ENCODE results near the gene PIK3R5.

Gene PIK3R5

GRCh38 chr17:8914554-8914953, 51.0 kb downstream of the PIK3R5 start:
- no peaks in the 10 kb centered on the region for H3K4me1 ChIP-seq (ENCODE audit: control insufficient read depth, low read length)
- H3K4me2 ChIP-seq (ENCODE audit: low read length) = no peak overlapping the region
- H3K79me2 ChIP-seq (ENCODE audit: control insufficient read depth, low read length) = no peaks in the 10 kb centered on the region
- H3K36me3 ChIP-seq (ENCODE audit: control insufficient read depth, low read length) = no peaks in the 10 kb centered on the region
- no peaks in the 10 kb centered on the region for H4K20me1 ChIP-seq (ENCODE audit: control insufficient read depth, insufficient read depth, low read depth, low read length)
- peaks cover 7% of the 10 kb centered on the region for H3K27me3 ChIP-seq (ENCODE audit: control insufficient read depth, low read length)
- no peaks in the 10 kb centered on the region for H3K9me3 ChIP-seq (ENCODE audit: control insufficient read depth, insufficient read depth, low read length)
- TF ChIP-seq EZH2phosphoT487 (IDR thresholded peaks at IDR 0.05; ENCODE audit: borderline replicate concordance, low read length) = no peak
- TF ChIP-seq, protein P1, sequence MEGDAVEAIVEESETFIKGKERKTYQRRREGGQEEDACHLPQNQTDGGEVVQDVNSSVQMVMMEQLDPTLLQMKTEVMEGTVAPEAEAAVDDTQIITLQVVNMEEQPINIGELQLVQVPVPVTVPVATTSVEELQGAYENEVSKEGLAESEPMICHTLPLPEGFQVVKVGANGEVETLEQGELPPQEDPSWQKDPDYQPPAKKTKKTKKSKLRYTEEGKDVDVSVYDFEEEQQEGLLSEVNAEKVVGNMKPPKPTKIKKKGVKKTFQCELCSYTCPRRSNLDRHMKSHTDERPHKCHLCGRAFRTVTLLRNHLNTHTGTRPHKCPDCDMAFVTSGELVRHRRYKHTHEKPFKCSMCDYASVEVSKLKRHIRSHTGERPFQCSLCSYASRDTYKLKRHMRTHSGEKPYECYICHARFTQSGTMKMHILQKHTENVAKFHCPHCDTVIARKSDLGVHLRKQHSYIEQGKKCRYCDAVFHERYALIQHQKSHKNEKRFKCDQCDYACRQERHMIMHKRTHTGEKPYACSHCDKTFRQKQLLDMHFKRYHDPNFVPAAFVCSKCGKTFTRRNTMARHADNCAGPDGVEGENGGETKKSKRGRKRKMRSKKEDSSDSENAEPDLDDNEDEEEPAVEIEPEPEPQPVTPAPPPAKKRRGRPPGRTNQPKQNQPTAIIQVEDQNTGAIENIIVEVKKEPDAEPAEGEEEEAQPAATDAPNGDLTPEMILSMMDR (IDR thresholded peaks at IDR 0.05; ENCODE audit: low read depth, low read length, poor library complexity, severe bottlenecking) = no peak
- H3K9me2 ChIP-seq (replicated peaks; ENCODE audit: control insufficient read depth, low read length) = no peaks in the 10 kb centered on the region
- H3K27ac ChIP-seq (ENCODE audit: low read depth, low read length) = no peak overlapping the region
- no peaks in the 10 kb centered on the region for H3F3A ChIP-seq (ENCODE audit: control insufficient read depth, insufficient read depth)
- no peak overlapping the region for H3K4me3 ChIP-seq (ENCODE audit: low read length)

DNA sequence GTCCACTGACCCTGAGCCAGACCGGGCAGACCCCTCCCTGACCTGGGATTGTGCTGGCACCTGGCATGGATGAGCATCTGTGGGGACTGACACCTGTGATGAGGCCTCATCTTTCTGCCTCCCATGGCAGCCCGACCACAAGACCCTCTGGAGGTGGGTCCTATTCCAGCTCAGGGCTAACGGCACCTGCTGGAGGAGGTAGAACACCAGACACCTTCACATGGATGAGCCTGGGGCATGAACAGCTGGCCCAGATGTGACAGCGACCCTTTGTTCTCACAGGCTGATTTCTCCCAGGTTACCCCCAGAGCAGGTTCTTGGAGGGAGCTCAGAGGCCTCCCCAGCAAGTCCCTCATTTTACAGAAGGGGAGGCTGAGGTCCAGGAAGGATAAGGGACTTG, 51.6 kb downstream of the PIK3R5 start:
- H3F3A ChIP-seq (ENCODE audit: control insufficient read depth, insufficient read depth) = no peaks in the 10 kb centered on the region
- H3K9me3 ChIP-seq (ENCODE audit: control insufficient read depth, insufficient read depth, low read length) = no peaks in the 10 kb centered on the region
- H3K27ac ChIP-seq (ENCODE audit: low read depth, low read length) = no peak overlapping the region
- H4K20me1 ChIP-seq (ENCODE audit: control insufficient read depth, insufficient read depth, low read depth, low read length) = no peaks in the 10 kb centered on the region
- no peaks in the 10 kb centered on the region for H3K79me2 ChIP-seq (ENCODE audit: control insufficient read depth, low read length)
- H3K9me2 ChIP-seq (replicated peaks; ENCODE audit: control insufficient read depth, low read length) = no peaks in the 10 kb centered on the region
- TF ChIP-seq, protein P1 (IDR thresholded peaks at IDR 0.05; ENCODE audit: low read depth, low read length, poor library complexity, severe bottlenecking) = no peak
- H3K36me3 ChIP-seq (ENCODE audit: control insufficient read depth, low read length) = no peaks in the 10 kb centered on the region
- H3K4me1 ChIP-seq (ENCODE audit: control insufficient read depth, low read length) = no peaks in the 10 kb centered on the region
- H3K4me3 ChIP-seq (ENCODE audit: low read length) = no peak overlapping the region
- peaks cover 7% of the 10 kb centered on the region for H3K27me3 ChIP-seq (ENCODE audit: control insufficient read depth, low read length)
- H3K4me2 ChIP-seq (ENCODE audit: low read length) = no peak overlapping the region

- no peak overlapping the region for H3K4me2 ChIP-seq (ENCODE audit: low read length)
- H3K9me2 ChIP-seq (replicated peaks; ENCODE audit: control insufficient read depth, low read length) = no peaks in the 10 kb centered on the region
- no peaks in the 10 kb centered on the region for H4K20me1 ChIP-seq (ENCODE audit: control insufficient read depth, insufficient read depth, low read depth, low read length)
- peaks cover 7% of the 10 kb centered on the region for H3K27me3 ChIP-seq (ENCODE audit: control insufficient read depth, low read length)
- H3K36me3 ChIP-seq (ENCODE audit: control insufficient read depth, low read length) = no peaks in the 10 kb centered on the region
- H3F3A ChIP-seq (ENCODE audit: control insufficient read depth, insufficient read depth) = no peaks in the 10 kb centered on the region
- H3K9me3 ChIP-seq (ENCODE audit: control insufficient read depth, insufficient read depth, low read length) = no peaks in the 10 kb centered on the region
- H3K27ac ChIP-seq (ENCODE audit: low read depth, low read length) = no peak overlapping the region
- no peak overlapping the region for H3K4me3 ChIP-seq (ENCODE audit: low read length)
- no peaks in the 10 kb centered on the region for H3K4me1 ChIP-seq (ENCODE audit: control insufficient read depth, low read length)
- TF ChIP-seq, protein P1 (IDR thresholded peaks at IDR 0.05; ENCODE audit: low read depth, low read length, poor library complexity, severe bottlenecking) = no peak
- no peak for TF ChIP-seq EZH2phosphoT487 (IDR thresholded peaks at IDR 0.05; ENCODE audit: borderline replicate concordance, low read length)
- no peaks in the 10 kb centered on the region for H3K79me2 ChIP-seq (ENCODE audit: control insufficient read depth, low read length)
Measured at GRCh38 chr17:8913091-8913490, 52.4 kb downstream of the PIK3R5 start.

All from DOHH2 (cell line).